OCI-M1 (cell line): Measurements from ENCODE around the gene ESR1.
"Not testable (repeated sequence)": the region's sequence is repeated elsewhere in the genome, so short reads cannot be mapped to it uniquely, and the experiment has no call there.

ENCODE experiments used
- DNase-seq: peaks from one replicate; lab custom pipeline; 2025; lab: John Stamatoyannopoulos, UW

The ESR1 gene

DNA sequence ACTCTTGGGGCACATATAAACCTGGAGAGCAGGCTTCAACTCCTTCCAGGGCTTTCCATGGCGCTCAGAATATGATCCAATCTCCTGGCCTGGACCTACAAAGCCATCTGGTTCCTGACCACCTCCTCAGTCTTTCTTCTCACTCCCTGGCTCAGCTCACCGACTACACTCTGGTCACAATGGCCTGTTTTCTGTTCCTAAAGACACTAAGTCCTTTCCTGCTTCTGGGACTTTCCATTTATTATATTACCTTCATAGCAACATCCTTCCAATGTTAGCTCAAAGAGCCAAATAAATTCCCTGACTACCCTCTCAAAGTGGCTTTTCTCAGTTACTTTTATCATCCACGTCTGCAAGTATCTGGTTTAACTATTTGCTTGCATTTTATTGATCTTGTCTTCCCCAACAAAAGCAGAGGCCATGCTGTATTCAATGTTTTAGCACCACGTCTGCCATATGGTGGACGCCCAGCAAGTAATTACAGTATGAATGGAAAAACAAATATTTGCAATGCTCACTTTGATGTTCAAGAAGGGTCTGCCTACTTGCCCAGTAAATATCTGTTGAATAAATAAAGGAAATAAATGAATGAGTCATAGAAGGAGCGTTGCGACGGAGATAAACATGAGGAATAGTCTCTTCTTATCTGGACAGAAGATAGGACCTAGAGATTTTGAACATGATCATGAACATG, 328.4 kb downstream of the ESR1 start:
- DNase-seq: no peak

GRCh38 chr6:152136449-152136825, 329.0 kb downstream of the ESR1 start:
- no peak for DNase-seq

- not testable (repeated sequence) for DNase-seq
These were observed 330.9 kb downstream of the ESR1 start for GRCh38 chr6:152138344-152138743.

- DNase-seq: no peak
These were observed 334.6 kb downstream of the ESR1 start for GRCh38 chr6:152142105-152142504.

DNA sequence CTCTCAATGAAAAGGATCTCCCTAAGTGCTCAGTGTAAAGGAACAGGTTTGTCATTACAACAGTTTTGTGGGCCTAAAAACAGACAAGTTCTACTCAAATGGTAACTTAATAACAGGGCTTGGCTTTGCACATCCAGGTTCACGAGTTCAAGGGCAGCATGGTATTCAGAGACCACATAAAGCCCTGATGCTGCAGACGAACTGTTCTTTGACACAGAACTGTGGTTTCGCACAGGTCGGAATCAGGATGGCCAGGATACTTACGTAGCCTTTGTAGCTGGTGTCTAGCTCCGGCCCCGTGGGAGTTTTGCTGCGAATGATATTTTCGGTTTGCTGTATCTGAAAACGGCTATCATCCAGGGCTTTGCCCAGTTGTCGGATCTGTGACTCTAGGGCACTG, 335.9 kb downstream of the ESR1 start:
- DNase-seq: no peak

DNA sequence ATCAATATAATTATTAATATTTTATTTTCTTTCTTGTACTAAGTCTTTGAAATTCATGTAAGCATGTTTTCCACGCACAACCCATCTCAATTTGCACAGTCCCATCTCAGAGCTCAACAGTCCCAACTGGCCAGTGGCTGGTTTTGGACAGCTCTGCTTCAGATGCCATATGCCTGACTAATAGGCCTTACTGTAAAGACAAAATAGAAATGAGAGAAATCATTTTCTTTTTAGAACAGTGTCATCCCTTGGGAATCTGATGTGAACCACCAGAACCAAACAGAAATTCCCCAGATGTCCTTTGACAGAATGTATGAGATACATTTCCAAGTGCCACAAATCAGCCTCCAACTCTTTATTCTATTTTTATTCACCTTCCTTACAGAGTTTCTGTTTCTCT, 338.9 kb downstream of the ESR1 start:
- no peak for DNase-seq

DNA sequence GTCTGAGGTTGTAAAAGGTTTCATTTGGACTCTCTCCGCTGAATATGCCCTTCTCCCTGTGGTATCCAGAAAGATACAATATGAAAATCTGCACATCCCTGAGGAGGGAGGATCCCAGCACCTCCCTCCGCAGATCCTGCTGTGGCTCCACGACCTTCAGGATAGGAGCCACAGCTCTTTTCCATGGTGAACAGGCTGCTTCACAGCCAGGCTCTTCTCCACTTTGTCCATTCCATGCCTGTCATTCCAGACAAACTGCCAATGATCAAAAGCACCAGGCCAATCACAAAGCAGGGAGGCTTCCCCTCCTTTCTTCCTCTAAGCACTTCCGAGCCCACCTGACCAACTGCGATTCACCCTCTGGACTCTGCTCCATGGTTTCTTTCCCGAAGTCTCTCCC, 339.8 kb downstream of the ESR1 start:
- DNase-seq: no peak

GRCh38 chr6:152148412-152148811, 340.9 kb downstream of the ESR1 start:
- DNase-seq: no peak

DNA sequence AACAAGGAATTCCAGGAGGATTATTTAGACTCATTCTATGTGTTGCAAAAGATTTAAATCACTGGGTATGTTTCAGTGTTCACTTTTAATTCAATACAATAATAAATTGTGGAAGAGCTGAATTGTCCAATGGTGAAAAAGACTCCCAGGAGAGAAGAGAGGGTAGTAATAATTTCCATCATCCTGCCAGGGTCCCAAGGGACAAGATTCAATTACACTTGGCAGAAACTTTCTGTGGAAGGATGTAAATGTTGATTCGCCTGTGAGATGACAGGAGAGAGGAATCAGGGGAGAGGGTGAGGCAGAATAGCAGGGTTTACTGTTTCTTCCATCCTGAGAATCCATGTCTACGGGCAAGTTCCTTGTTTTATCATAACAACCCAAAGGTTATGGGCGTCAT, 342.7 kb downstream of the ESR1 start:
- DNase-seq: no peak

GRCh38 chr6:152151920-152152319, 344.4 kb downstream of the ESR1 start:
- no peak for DNase-seq

- no peak for DNase-seq
These were observed 347.3 kb downstream of the ESR1 start for GRCh38 chr6:152154559-152155356.

GRCh38 chr6:152155792-152156191, 348.3 kb downstream of the ESR1 start:
- DNase-seq: no peak

DNA sequence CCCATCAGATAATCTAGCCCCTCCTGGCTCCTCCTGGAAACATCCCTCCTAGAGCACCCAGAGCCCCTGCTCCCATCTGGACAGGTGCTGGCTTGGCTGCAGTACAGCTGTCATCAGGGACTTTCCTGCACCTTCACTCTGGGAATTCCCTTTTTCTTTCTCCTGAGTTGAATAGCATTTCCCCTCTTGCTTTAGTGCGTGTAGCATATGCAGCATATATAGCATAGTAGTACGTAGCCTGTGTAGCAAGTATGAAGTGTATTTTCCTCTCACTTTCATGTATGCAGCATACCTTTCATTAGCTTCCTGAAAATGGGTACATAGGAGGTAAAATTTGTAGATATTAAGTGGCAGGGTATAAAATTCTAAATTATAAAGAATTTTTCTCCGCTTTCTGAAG, 352.9 kb downstream of the ESR1 start:
- DNase-seq: no peak

GRCh38 chr6:152161501-152161900, 354.0 kb downstream of the ESR1 start:
- no peak for DNase-seq

DNA sequence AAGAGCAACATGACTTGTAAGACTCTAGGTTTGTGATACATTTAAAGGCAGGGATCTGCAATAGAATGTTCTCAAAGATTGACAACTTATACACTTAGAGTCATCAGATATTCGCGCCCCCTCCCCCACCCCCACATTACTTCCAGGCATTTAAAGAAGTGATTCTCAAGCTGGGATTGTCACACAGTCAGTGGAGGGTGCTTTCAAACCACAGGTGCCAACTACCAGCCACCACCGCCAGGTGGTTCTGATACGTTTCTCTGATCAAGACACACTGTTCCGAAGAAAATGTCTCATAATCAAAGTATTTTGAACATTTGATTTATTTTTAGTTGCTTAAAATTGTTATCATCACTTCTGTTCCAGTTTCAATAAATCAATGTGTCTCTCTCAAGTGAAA, 357.5 kb downstream of the ESR1 start:
- DNase-seq: no peak

- DNase-seq: no peak
These were observed 359.0 kb downstream of the ESR1 start for GRCh38 chr6:152166497-152166896.

- DNase-seq: no peak
These were observed 359.4 kb downstream of the ESR1 start for GRCh38 chr6:152166897-152167296.

GRCh38 chr6:152167641-152168603, 360.4 kb downstream of the ESR1 start:
- no peak for DNase-seq

DNA sequence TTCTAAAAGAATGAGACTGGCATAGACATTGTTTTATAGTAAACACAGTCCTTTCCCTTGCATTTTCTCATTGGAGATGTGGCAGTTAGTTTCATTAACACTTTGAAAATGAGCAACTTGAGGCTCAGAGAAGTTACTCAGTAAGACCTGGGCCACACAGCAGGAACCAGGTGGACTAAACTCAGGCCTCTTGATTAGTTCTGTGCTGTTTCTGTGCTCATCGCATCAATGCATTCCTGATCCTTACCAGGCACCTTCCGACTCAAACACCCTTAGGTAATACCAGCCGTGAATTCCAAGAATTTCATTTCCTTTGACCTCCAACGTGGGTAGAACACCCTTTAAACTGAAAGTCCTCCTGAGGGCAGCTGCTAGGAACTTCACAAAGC, 362.8 kb downstream of the ESR1 start:
- no peak for DNase-seq

DNA sequence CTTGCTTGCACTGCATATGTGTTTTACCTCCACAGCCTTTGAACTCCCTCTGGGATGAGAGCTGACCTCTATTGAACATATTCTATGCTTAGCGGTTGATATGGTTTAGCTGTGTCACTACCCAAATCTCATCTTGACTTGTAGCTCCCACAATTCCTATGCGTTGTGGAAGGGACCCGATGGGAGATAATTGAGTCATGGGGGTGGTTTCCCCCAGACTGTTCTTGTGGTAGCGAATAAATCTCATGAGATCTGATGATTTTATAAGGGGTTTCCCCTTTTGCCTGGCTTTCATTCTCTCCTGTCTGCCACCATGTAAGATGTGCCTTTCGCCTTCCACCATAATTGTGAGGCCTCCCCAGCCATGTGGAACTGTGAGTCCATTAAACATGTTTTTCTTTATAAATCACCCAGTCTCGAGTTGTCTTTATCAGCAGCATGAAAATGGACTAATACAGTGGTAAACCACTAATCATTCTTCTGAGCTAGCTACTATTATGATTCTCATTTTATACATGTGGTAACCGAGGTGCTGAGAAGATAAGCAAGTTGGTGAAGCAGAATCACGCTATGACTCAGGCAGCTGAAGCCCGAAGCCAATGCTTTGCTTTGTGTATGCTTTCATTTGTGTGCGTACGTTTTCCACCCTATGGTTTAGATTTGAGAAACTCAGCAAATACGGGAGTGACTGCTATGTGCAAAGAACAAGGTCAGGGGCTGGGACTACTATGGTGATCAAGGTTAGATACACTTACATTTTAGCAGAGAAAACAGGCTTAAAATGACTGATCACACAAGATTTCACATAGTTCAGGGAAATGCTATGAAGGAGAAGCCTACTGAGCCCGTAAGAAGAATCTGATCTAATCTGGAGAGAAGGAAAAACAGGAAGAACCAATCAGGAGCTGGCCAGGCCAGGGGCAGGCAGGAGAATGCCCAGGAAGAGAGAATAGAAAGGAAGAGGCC, 363.5 kb downstream of the ESR1 start:
- DNase-seq: peak; percentile 64

DNA sequence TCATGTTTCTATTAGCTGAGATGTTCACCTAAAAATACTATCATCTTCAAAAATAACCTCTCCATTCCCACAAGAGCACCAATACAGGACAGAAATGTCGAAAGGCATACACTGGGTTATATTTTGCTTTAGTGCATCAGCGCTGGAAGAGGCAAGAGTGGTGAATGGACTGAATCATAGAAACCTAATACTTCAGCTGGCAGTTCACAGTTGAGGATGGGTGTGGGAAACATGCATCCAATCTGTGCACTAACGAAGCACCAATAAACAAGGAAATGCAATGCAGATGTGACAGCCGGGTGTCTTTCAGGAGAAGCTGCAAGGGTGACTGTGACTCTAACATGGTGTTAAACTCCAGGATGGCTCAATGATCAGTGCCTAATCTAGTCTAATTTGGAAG, 365.8 kb downstream of the ESR1 start:
- no peak for DNase-seq
